Adrenal gland (tissue), 5 donors: ENCODE measurements around the gene FCGR3B.
"Not testable (repeated sequence)": the region's sequence is repeated elsewhere in the genome, so short reads cannot be mapped to it uniquely, and the experiment has no call there.

Experiments
- CTCF ChIP-seq, 6 experiments: fragments of 450-650 bp in 4 of 6; fragments of 200-600 bp in 2 of 6; sonication (generic) in 1 of 6; IDR thresholded peaks; 1 replicate in 5 of 6; 2 replicates in 1 of 6; pipeline versions ENCODE4 v1.5.1 to v1.8.0; 2016 to 2021; ENCODE audit warnings: antibody characterized with exemption in 6 of 6, mild to moderate bottlenecking in 2 of 6, moderate library complexity in 1 of 6
- POLR2A ChIP-seq, 2 donors: fragments of 450-650 bp; IDR thresholded peaks; one replicate each; pipeline ENCODE4 v1.6.1; 2017; ENCODE audit warnings: antibody characterized with exemption in 2 of 2, mild to moderate bottlenecking in 2 of 2, moderate library complexity in 1 of 2
- donor health status: DM: no; HTN: no; CAD: no.

- not testable (repeated sequence) for TF ChIP-seq CTCF, POLR2A (IDR thresholded peaks at IDR 0.05)
Measured at GRCh38 chr1:161622054-161622453, 8.9 kb downstream of the FCGR3B start.
